ENCODE data around the gene TBCD.

Gene TBCD

GRCh38 chr17:82926081-82926480 is 174.2 kb downstream of the TBCD start:
- DNase-seq (ENCODE audit: low read depth), result no peak

GRCh38 chr17:82926716-82927115 is 174.9 kb downstream of the TBCD start:
- no peak for DNase-seq (ENCODE audit: low read depth)

- DNase-seq (ENCODE audit: low read depth), result no peak
These were observed 175.4 kb downstream of the TBCD start for GRCh38 chr17:82927311-82927660.

- no peak for DNase-seq (ENCODE audit: low read depth)
These were observed 176.1 kb downstream of the TBCD start for GRCh38 chr17:82927661-82928601.

- no peak for DNase-seq (ENCODE audit: low read depth)
These were observed 177.3 kb downstream of the TBCD start for GRCh38 chr17:82929011-82929622.

DNA sequence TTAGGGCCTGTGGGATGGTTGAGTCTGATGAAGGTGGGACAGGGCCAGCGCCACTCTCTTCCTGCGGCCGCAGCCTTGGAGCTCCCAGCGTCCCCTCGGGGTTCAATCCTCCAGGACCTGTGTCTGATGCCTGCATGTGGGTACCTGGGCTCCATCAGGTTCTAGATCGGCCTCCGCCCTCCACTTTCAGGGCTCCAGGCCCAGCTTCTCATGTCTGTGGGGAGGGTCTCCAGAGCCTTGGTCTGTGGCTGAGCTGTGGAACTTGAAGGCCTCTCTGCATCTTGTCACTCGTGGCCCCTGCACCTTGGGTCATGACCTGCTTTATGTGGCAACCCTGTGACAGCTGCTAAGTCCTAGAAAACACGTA is 177.8 kb downstream of the TBCD start:
- no peak for DNase-seq (ENCODE audit: low read depth)

DNA sequence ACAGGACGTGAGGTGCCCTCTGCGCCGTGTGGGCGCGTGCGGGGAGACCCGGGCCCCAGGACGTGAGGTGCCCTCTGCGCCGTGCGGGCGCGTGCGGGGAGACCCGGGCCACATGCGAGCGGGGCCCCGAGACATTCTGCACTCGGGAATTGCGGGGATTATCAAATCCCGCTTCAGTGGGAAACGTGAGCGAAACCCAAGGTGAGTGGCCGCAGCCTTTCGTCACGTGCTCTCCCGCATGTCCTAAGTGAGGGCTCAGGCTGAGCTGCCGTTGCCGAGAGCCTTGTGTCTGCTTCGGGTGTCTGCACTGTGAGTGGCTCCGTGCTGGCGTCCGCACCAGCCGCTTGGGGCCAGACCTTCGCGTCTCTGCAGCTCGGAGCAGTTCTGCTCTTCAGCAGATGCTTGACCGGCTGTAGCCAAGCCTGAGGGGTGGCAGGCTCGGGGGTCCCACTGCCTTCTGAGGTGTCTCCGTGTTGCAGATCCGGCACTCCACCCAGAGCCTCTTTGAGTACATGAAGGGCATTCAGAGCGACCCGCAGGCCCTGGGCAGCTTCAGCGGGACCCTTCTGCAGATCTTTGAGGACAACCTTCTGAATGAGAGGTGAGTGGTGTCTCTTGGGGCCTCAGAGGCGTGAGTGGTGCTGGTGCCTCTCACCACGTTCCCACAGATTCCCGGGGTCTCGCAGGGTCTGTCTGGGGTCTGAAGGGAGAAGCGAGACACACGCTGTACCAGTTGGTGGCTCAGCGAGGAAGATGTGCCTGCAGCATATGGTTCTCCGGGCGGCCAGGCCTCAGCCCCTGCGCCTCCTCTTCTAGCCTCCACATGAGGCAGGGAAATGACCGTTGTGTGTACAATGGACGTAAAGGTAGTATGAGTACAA is 178.4 kb downstream of the TBCD start:
- DNase-seq (ENCODE audit: low read depth), result no peak

DNA sequence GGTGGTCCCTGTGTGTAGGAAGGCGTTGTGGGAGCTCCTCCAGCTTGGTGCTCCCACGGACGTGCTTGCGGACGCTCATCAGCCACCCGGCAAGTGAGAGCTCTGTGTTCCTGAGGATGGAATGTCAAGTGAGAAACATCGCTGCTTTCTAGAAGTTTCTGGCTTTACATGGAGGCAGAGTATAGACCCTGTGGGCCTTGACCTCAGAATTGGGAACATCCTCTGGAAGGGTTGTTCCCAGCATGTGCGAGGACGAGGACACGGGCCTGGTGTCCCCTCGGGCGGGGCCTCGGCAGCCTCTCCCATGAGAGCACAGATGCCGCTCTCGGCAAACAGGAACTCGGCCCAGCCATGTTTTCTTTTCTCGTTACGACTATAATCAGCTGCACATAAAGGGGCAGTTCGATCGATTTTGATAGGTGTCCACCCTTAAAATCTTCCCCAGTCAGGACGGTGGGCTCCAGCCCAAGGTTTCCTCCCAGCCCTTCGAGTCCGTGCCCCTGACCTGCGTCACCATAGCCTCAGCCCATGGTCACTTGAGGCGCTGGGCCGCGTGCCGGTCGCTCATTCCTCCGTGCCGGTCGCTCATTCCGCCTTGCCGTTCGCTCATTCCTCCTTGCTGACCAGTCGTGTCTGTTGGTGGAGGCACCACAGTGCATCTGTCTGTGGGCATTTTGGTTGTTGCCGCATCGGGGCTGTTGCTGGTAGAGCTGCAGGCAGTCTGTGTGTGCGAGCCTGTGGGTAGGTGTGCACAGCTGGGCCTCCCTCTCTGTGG is 179.2 kb downstream of the TBCD start:
- no peak for DNase-seq (ENCODE audit: low read depth)

GRCh38 chr17:82931699-82932517 is 180.0 kb downstream of the TBCD start:
- DNase-seq (ENCODE audit: low read depth), result no peak

- DNase-seq (ENCODE audit: low read depth), result no peak
These were observed 180.8 kb downstream of the TBCD start for GRCh38 chr17:82932518-82933310.

DNA sequence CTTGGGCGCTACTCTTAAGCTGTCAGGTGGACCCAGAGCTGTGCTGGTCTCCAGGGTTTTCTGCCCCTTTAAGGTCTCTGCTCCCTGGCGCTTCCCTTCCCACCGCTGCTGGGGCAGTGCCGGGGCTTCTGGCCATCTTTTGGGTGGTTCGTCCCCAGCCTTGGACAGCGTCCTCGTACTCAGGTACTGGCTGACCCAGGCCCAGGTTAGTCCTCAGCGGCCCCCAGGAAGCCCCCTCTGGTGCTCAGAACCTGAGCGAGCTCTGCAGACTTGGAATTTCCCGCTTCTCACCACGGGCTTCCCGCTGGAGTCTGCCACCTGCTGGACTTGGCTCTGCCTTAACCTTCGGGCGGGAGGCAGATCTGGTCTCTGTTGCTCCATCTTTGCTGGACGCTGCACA is 182.0 kb downstream of the TBCD start:
- no peak for DNase-seq (ENCODE audit: low read depth)

GRCh38 chr17:82935966-82936767 is 184.3 kb downstream of the TBCD start:
- DNase-seq (ENCODE audit: low read depth), result no peak

GRCh38 chr17:82936768-82937171 is 184.9 kb downstream of the TBCD start:
- no peak for DNase-seq (ENCODE audit: low read depth)

- DNase-seq (ENCODE audit: low read depth), result no peak
These were observed 185.8 kb downstream of the TBCD start for GRCh38 chr17:82937411-82938371.

DNA sequence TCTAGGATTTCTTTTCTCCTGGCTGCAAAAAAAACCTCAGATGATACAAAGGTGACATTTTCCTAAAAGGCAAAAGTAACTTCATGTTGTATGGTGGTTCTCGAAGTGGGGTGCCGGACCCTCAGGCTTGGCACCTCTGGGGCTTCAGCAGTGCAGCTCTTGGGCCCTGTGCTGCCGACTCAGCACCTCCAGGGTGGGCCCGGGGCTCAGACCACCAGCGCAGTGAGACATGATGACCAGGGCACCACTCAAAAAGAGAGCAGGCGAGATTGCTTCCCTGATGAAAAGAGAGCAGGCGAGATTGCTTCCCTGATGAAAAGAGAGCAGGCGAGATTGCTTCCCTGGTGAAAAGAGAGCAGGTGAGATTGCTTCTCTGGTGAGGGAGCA is 186.6 kb downstream of the TBCD start:
- DNase-seq (ENCODE audit: low read depth), result no peak

GRCh38 chr17:82938873-82939620 is 187.2 kb downstream of the TBCD start:
- no peak for DNase-seq (ENCODE audit: low read depth)

DNA sequence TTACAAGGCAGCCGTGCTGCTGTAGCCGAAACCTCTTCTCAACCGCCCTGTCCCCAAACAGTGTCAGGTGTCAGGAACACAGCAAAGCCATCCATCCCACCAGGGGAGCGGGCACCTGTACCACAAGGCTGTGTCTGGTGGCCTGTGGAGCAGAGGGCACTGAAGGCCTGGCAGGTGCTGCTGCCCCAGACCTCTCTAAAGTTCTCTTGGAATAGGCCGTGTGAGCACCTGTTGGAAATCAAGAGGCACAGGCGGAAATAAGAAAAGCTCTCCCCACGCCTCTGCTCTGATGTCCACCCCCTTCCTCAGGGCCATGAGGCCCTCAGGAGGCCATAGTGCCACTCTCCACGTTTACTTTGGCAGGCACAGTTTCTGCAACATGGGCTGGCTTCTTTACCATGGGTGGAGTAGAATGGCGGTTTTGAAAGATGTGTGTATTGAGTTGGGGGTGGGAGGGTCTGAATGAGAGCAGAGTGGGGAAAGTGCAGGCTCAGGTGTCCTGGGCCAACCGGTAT is 187.8 kb downstream of the TBCD start:
- no peak for DNase-seq (ENCODE audit: low read depth)

Measured in stimulated activated CD8-positive, alpha-beta memory T cell treated with anti-CD3 and anti-CD28 coated beads, Interleukin-15, amount 100 ng/mL, for 1 hour (primary cell).